ENCODE measurements around the gene TNS3.

- no peak for TF ChIP-seq CTCF (IDR thresholded peaks at IDR 0.05)
- no peak for TF ChIP-seq POLR2A (IDR thresholded peaks at IDR 0.05)
These were observed 243.9 kb downstream of the TNS3 start for GRCh38 chr7:47338026-47338425.
